BE2C (cell line): ENCODE data around the gene TMEM190.
"Not testable (repeated sequence)": the region's sequence is repeated elsewhere in the genome, so short reads cannot be mapped to it uniquely, and the experiment has no call there.

Experiments used
- DNase-seq: peaks from one replicate; pipeline ENCODE4 v3.0.0-alpha.2; 2020
- H3K27me3 ChIP-seq: fragments of 250-450 bp; sonication (Bioruptor Pico); 2 replicates; pipeline ENCODE4 v1.5.1; 2020; ENCODE audit warnings: mild to moderate bottlenecking
- H3K36me3 ChIP-seq: fragments of 250-450 bp; sonication (Bioruptor Pico); 2 replicates; pipeline ENCODE4 v1.5.1; 2020; ENCODE audit warnings: mild to moderate bottlenecking
- H3K4me1 ChIP-seq: fragments of 250-450 bp; sonication (Bioruptor Pico); 2 replicates; pipeline ENCODE4 v1.5.1; 2020
- H3K4me3 ChIP-seq: 2 replicates; pipeline ENCODE4 v1.5.1; 2011; ENCODE audit warnings: low read depth, low read length
- H3K9me3 ChIP-seq: fragments of 250-450 bp; sonication (Bioruptor Pico); 2 replicates; pipeline ENCODE4 v1.5.1; 2020
- TF ChIP-seq, protein P1 (sequence below): IDR thresholded peaks from 2 replicates; pipeline ENCODE4 v1.5.1; 2012; ENCODE audit warnings: mild to moderate bottlenecking, low read depth, low read length

Gene TMEM190

DNA sequence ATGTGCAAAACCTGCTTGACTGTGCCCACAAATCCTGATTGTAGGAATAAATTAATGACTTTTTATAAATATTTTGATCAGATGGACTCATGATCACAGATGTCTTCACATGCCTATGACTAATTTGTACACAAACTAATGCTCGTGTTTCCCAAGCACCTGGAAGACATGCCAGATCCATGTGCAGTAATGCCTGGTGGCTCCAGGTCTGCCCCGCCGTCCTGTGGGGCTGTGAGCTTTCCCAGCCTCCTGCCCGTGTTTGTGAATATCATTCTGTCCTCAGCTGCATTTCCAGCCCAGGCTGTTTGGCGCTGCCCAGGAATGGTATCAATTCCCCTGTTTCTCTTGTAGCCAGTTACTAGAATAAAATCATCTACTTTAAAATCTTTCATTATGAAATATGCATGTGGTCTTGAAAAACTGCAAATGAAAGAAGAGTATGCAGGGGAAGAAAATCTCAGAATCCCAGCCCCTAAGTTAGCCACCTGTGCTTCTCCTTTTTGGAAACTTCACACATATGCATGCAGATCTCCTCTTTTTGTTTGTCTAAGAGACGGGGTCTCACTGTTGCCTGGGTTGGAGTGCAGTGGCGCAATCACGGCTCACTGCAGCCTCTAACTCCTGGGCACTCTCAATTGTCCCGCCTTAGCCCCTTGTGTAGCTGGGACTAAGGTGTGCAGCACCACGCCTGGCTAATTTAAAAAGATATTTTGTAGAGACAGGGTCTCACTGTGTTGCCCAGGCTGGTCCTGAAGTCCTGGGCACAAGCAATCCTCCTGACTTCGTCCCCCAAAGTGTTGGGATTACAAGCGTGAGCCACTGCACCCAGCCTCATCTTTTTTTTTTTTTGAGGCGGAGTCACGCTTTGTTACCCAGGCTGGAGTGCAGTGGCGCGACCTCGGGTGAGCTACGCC is 15.3 kb downstream of the TMEM190 start:
- TF ChIP-seq, protein P1, sequence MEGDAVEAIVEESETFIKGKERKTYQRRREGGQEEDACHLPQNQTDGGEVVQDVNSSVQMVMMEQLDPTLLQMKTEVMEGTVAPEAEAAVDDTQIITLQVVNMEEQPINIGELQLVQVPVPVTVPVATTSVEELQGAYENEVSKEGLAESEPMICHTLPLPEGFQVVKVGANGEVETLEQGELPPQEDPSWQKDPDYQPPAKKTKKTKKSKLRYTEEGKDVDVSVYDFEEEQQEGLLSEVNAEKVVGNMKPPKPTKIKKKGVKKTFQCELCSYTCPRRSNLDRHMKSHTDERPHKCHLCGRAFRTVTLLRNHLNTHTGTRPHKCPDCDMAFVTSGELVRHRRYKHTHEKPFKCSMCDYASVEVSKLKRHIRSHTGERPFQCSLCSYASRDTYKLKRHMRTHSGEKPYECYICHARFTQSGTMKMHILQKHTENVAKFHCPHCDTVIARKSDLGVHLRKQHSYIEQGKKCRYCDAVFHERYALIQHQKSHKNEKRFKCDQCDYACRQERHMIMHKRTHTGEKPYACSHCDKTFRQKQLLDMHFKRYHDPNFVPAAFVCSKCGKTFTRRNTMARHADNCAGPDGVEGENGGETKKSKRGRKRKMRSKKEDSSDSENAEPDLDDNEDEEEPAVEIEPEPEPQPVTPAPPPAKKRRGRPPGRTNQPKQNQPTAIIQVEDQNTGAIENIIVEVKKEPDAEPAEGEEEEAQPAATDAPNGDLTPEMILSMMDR, result no peak
- Histone ChIP-seq H3K36me3 (peaks cover 47% of the 10 kb centered on the region), H3K4me3 (no peak overlapping the region), H3K9me3 (no peaks in the 10 kb centered on the region), H3K4me1 (peaks cover 4% of the 10 kb centered on the region), H3K27me3 (no peaks in the 10 kb centered on the region)
- no peak for DNase-seq

DNA sequence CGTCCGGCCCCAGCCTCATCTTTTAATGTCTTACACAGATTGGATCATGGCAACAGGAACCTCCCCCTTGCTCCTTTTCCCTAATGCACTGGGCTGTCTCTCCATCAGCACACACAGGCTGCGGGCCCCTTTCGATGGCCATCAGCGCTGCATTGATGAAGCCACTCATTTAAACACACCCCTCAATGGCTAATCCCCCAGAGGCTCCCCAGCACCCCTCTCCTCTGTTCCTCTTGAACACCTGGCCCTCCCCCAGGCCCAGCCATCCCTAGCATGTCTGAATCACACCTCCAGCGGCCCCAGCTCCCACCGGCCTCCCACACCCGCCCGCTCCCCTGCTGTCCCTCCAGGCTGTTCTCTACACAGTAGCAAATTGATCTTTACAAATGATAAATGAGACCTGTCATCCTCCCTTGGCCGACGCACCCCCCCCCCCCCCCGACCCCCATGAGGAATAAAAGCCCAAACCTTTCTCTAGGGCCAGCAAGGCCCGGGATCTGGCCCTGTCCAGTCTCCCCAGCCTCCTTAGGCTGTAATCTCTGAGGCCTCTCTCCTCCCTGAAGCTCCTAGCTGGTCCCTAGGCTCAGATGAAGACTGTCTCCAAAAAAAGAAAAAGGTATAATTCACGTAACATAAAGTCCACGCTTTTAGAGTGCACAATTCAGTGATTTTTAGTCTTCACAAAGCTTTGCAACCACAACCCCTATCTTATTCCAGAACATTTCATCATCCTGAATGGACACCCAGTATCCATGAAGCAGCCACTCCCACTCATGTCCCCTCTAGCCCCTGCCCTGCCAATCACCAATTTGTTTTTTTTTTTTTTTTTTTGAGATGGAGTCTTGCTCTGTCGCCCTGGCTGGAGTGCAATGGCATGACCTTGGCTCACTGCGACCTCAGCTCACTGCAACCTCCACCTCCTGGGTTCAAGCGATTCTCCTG is 16.5 kb downstream of the TMEM190 start:
- Histone ChIP-seq H3K36me3 (peaks cover 36% of the 10 kb centered on the region), H3K9me3 (no peaks in the 10 kb centered on the region), H3K4me3 (no peak overlapping the region), H3K4me1 (peaks cover 4% of the 10 kb centered on the region), H3K27me3 (no peaks in the 10 kb centered on the region)
- DNase-seq, result no peak
- TF ChIP-seq, protein P1, result no peak

DNA sequence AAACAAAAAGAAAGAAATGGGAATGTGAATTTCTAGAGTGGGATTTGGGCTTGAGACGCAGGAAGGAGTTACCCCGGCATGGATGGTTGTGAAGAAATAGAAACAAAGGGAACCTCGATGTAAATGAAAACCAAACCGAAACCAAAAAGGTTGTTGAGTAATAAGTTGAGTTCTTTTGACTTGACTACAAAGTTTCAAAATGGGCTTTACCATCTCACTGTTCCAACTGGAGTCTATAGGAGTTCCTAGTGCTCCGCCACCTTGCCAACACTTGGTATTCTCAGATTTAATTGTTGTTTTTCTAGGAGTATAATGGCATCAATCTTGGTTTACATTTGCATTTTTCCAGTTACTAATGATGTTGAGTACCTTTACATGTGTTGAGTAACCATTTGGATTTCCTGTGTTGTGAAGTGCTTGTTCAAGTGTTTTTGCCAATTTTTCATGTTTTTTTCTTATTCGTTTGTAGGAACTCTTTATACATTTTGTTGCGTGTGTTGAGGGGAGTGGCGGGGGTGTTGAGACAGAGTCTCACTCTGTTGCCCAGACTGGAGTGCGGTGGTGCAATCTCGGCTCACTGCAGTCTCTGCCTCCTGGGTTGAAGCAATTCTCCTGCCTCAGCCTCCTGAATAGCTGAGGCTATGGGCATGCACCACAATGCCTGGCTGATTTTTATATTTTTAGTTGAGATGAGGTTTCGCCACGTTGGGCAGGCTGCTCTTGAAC is 21.7 kb downstream of the TMEM190 start:
- Histone ChIP-seq H3K9me3 (no peaks in the 10 kb centered on the region), H3K4me3 (no peak overlapping the region), H3K36me3 (peaks cover 30% of the 10 kb centered on the region), H3K27me3 (no peaks in the 10 kb centered on the region), H3K4me1 (no peaks in the 10 kb centered on the region)
- TF ChIP-seq, protein P1, result no peak
- DNase-seq, result no peak

DNA sequence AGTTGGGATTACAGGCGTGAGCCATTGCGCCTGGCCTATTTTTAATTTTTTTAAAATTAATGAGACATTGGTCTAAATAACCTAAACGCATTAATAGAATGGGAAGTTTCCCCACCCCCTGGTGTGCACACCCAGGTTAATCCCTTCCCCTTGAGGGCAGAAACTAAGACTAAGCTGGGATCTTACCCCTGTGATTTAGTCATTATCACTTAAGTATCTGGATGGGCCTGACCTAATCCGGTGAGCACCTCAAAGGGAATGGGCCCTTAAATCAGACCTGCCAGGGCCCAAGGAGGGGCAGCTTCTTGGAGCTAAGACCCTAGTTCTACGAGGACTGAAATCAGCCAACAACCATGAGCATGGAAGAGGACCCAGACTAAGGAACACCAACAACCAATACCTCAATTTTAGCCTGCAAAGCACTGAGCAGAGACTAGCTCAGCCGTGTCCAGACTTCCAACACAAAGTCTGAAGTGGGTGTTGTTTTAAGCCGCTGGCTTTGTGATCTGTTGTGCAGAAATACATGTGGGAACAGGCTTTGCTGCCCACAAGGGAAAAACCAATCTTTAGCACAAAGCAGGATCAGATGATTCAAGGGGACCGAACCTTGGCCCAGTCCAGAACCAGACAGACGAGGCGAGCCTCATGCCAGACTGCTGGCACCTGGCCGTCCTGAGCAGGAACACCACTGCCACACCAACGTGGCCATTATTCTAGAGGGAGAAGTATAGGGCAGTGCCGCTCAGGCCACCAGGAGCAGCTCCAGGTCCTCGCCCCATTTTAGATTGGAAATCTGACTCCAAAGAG is 23.9 kb downstream of the TMEM190 start:
- Histone ChIP-seq H3K4me3 (no peak overlapping the region), H3K4me1 (no peaks in the 10 kb centered on the region), H3K36me3 (peaks cover 48% of the 10 kb centered on the region), H3K9me3 (no peaks in the 10 kb centered on the region), H3K27me3 (no peaks in the 10 kb centered on the region)
- TF ChIP-seq, protein P1, result no peak
- DNase-seq, result no peak

DNA sequence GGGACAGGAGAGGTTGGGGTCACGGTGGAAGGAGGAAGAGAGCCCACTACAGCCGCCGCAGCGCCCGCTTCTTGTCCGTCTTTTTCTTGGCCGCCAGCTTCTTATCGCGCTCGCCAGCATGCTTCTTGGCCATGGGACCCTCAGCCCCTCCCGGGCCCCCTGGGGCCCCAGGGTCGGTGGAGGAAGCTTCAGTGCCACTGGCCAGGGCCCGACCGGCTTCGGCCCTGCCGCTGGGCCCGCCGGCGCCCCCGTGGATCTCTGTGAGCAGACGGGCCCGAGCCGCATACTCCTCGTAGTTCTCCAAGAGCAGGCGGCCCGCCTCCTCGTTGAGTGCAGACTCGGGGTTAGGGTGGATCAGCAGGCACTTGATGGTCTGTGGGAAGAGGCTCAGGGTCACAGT is 24.8 kb downstream of the TMEM190 start:
- H3K9me3 ChIP-seq, H3K4me1 ChIP-seq, H3K27me3 ChIP-seq, DNase-seq, H3K4me3 ChIP-seq: not testable (repeated sequence)
- peaks cover 57% of the 10 kb centered on the region for H3K36me3 ChIP-seq
